ENCODE measurements around the gene DRC7. TPM values are rescaled to one million over a fixed set of nuclear protein-coding genes. Genes with fewer than 3 reads are reported as not detected.

The DRC7 gene
- total and polyA plus RNA-seq, 8 donors: 0.28 to 2.4 (median 0.76) TPM

DNA sequence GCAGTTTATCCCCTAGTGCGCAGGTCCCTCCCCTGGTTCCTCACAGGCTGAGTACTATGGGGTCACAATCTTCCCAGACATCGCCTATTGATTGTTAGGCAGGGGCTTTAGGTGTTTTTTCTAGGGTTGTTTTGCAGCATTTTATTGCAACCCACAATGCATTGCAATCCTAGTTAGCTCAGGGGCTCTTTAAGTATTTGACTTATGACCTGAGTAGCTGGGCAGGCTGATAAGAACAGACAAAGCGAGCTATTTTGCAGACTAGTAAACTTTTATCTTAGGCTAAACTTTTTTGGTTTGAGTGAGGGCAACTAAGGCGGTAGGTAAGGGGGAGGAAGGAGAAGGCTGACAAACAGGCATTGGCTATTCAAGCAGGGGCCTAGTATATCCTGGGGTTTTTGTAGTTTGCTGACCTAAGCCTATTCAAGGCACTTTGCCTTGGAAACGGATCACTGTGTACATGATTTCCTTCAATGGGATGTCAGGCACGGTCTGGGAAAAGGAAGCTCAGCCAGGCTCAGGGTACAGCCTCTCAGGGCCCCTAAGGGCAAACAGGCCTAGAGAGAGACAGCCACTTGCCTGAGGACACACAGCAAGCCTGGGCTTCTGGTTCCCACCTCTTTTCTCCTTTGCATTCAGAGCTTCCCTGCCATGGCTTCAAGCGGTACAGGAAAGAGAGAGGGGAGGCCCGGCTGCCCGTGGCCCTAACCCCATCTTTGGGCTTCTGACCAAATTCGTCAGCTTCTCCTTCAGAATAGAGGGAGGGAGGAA, 6.4 kb downstream of the DRC7 start:
- 33 to 35% methylated on average over 10 of the region's 10 CpGs for WGBS, 2 donors
- H3K27me3 ChIP-seq: no peaks in the 10 kb centered on the region
- intact Hi-C loops (cut with DNase I): no loop called here
- peak in 1 of 6 donors; percentile 30 for DNase-seq
- peak overlapping the region; percentile 28 to 59 (median 42) for H3K27ac ChIP-seq
- no peak for FAIRE-seq
- no peaks in the 10 kb centered on the region for H3K36me3 ChIP-seq
- peak; percentile 21 to 53 (median 42) for ATAC-seq
- no peak for TF ChIP-seq CTCF (IDR thresholded peaks at IDR 0.05)
- no peak overlapping the region for H3K4me3 ChIP-seq
- peaks cover 27 to 31% (median 30%) of the 10 kb centered on the region in 3 donors for H3K4me1 ChIP-seq
- H3K9me3 ChIP-seq: no peaks in the 10 kb centered on the region

- DNase-seq: peak in 2 of 6 donors; percentile 54 to 69
- WGBS, 2 donors: 85 to 88% methylated on average over 23 of the region's 23 CpGs
- peak in 2 of 4 donors; percentile 6 to 10 for ATAC-seq
Observed at GRCh38 chr16:57701759-57702371, 7.3 kb downstream of the DRC7 start.

GRCh38 chr16:57703416-57704010, 8.9 kb downstream of the DRC7 start:
- H3K4me1 ChIP-seq: peaks cover 27 to 31% (median 30%) of the 10 kb centered on the region in 3 donors
- H3K27me3 ChIP-seq: no peaks in the 10 kb centered on the region
- H3K9me3 ChIP-seq: no peaks in the 10 kb centered on the region
- TF ChIP-seq CTCF (IDR thresholded peaks at IDR 0.05): no peak
- ATAC-seq (no peak), FAIRE-seq (no peak), DNase-seq (peak in 2 of 6 donors; percentile 31 to 41)
- WGBS, 2 donors: 62 to 65% methylated on average over 11 of the region's 11 CpGs
- no peak overlapping the region for H3K4me3 ChIP-seq
- peak overlapping the region in 2 of 4 donors; percentile 65 to 76 for H3K27ac ChIP-seq
- intact Hi-C loops (cut with DNase I): no loop called here
- H3K36me3 ChIP-seq: no peaks in the 10 kb centered on the region

More at GRCh38 chr16:57701759-57702371, 7.3 kb downstream of the DRC7 start:
- Histone ChIP-seq H3K4me3 (no peak overlapping the region), H3K36me3 (no peaks in the 10 kb centered on the region), H3K9me3 (no peaks in the 10 kb centered on the region), H3K27me3 (no peaks in the 10 kb centered on the region), H3K4me1 (peaks cover 27 to 31% (median 30%) of the 10 kb centered on the region in 3 donors), H3K27ac (peak overlapping the region; percentile 28 to 59 (median 42))
- FAIRE-seq: no peak
- intact Hi-C loops (cut with DNase I): no loop called here
- no peak for TF ChIP-seq CTCF (IDR thresholded peaks at IDR 0.05)

DNA sequence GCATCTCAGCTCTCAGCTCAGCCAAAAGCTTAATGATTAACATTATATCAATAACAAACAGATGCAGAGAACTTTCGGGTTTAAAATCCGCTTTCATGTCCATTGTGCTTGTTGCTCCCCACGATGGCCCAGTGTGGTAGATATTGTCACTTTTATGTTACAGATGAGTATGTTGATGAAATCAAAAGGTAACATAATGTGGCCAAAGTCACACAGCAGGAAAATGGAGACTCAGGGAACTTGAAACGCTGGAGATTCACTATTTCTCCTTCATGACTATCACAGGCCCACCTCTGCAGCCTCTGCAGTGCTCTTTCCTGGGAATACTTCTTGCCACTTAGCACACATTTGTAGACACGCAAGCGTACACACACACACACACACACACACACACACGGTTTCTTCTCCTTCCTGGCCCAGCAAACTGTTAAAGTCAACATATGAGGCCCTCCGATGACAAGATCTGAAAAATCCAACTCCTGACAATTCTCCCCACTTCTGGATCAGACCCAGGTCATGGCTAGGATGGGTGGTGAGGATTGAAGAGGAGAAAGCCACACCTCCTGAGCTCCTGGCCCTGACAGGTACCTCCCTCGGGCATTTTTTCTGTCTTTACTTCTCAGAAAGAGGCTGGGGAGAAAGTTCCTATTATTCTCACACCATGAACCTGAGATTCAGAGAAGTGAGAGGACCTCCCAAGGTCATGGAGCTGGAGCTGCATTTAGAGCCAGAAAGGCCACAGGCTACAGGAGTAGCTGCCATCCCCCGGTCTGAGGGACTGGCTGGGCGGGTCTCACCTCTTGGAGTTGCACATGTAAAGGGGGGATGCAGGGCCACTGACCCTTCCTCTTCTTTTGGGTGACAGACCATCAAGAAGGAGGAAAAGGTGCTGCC, 9.7 kb downstream of the DRC7 start:
- DNase-seq (peak in 1 of 6 donors; percentile 45), FAIRE-seq (no peak), ATAC-seq (peak; percentile 55 to 83 (median 75))
- Histone ChIP-seq H3K4me1 (peaks cover 27 to 31% (median 30%) of the 10 kb centered on the region in 3 donors), H3K4me3 (no peak overlapping the region), H3K27me3 (no peaks in the 10 kb centered on the region), H3K9me3 (no peaks in the 10 kb centered on the region), H3K36me3 (no peaks in the 10 kb centered on the region), H3K27ac (peak overlapping the region; percentile 42 to 76 (median 56))
- 18 to 22% methylated on average over 11 of the region's 11 CpGs for WGBS, 2 donors
- intact Hi-C loops (cut with DNase I): no loop called here
- no peak for TF ChIP-seq CTCF (IDR thresholded peaks at IDR 0.05)

Measured in pancreas (tissue), 10 donors.